SJCRH30 (cell line): ENCODE measurements around the gene TBC1D4. TPM values are rescaled to one million over a fixed set of nuclear protein-coding genes. Genes with fewer than 3 reads are reported as not detected.
"Not testable (repeated sequence)": the region's sequence is repeated elsewhere in the genome, so short reads cannot be mapped to it uniquely, and the experiment has no call there.

ENCODE experiments used
- DNase-seq, 2 experiments: peaks; one replicate each; pipeline ENCODE4 v3.0.0-alpha.2; 2015 to 2020
- H3K27ac ChIP-seq: fragments of 250-450 bp; sonication (Bioruptor Pico); 2 replicates; pipeline ENCODE4 v1.5.1; 2020; ENCODE audit warnings: mild to moderate bottlenecking, moderate library complexity
- H3K27me3 ChIP-seq: fragments of 250-450 bp; sonication (Bioruptor Pico); 2 replicates; pipeline ENCODE4 v1.5.1; 2020; ENCODE audit warnings: mild to moderate bottlenecking, moderate library complexity
- H3K36me3 ChIP-seq: fragments of 250-450 bp; sonication (Bioruptor Pico); 2 replicates; pipeline ENCODE4 v1.5.1; 2020; ENCODE audit warnings: mild to moderate bottlenecking, moderate library complexity
- H3K4me1 ChIP-seq: fragments of 250-450 bp; sonication (Bioruptor Pico); 2 replicates; pipeline ENCODE4 v1.5.1; 2020; ENCODE audit warnings: mild to moderate bottlenecking, moderate library complexity
- H3K4me3 ChIP-seq: fragments of 250-450 bp; sonication (Bioruptor Pico); 2 replicates; pipeline ENCODE4 v1.5.1; 2020; ENCODE audit warnings: mild to moderate bottlenecking, moderate library complexity
- H3K9me3 ChIP-seq: fragments of 250-450 bp; sonication (Bioruptor Pico); replicated peaks from 2 replicates; pipeline ENCODE4 v1.5.1; 2020; ENCODE audit warnings: mild to moderate bottlenecking, moderate library complexity
- total RNA-seq: library from RNA; depleted of rRNA; stranded (reverse); fragments of >200 nt; shearing (Covaris generic); gene quantifications from 2 replicates; pipeline ENCODE4 v1.2.3, GENCODE V29; 2014

The TBC1D4 gene
- total RNA-seq, 1 experiment from 2014 or later: 18.4 TPM

- no peak overlapping the region for H3K27ac ChIP-seq
- no peaks in the 10 kb centered on the region for H3K27me3 ChIP-seq
- peaks cover 2% of the 10 kb centered on the region; the same call in 1 of the 2 replicates for H3K4me1 ChIP-seq
- H3K9me3 ChIP-seq: no peaks in the 10 kb centered on the region
- H3K4me3 ChIP-seq: no peak overlapping the region
- no peaks in the 10 kb centered on the region for H3K36me3 ChIP-seq
- DNase-seq: no peak
Observed at GRCh38 chr13:75446874-75447273, 35.1 kb downstream of the TBC1D4 start.

- DNase-seq: no peak
- Histone ChIP-seq H3K4me3 (no peak overlapping the region), H3K27me3 (no peaks in the 10 kb centered on the region), H3K9me3 (no peaks in the 10 kb centered on the region), H3K27ac (no peak overlapping the region), H3K36me3 (no peaks in the 10 kb centered on the region), H3K4me1 (peaks cover 2% of the 10 kb centered on the region; the same call in 1 of the 2 replicates)
Observed at GRCh38 chr13:75445717-75446499, 36.1 kb downstream of the TBC1D4 start.

GRCh38 chr13:75444016-75444415 lies 38.0 kb downstream of the TBC1D4 start:
- H3K4me1 ChIP-seq: peaks cover 2% of the 10 kb centered on the region; the same call in 1 of the 2 replicates
- H3K4me3 ChIP-seq: no peak overlapping the region
- no peaks in the 10 kb centered on the region for H3K9me3 ChIP-seq
- no peaks in the 10 kb centered on the region for H3K27me3 ChIP-seq
- no peak overlapping the region for H3K27ac ChIP-seq
- no peaks in the 10 kb centered on the region for H3K36me3 ChIP-seq
- DNase-seq: no peak

GRCh38 chr13:75443356-75443958 lies 38.5 kb downstream of the TBC1D4 start:
- Histone ChIP-seq H3K4me1 (peaks cover 2% of the 10 kb centered on the region; the same call in 1 of the 2 replicates), H3K27me3 (no peaks in the 10 kb centered on the region), H3K4me3 (no peak overlapping the region), H3K27ac (no peak overlapping the region), H3K9me3 (no peaks in the 10 kb centered on the region), H3K36me3 (no peaks in the 10 kb centered on the region)
- no peak for DNase-seq

- DNase-seq: no peak
- H3K27ac ChIP-seq: no peak overlapping the region
- H3K9me3 ChIP-seq: no peaks in the 10 kb centered on the region
- no peak overlapping the region for H3K4me3 ChIP-seq
- no peaks in the 10 kb centered on the region for H3K36me3 ChIP-seq
- H3K27me3 ChIP-seq: no peaks in the 10 kb centered on the region
- H3K4me1 ChIP-seq: peaks cover 2% of the 10 kb centered on the region
Observed at GRCh38 chr13:75442736-75443234, 39.2 kb downstream of the TBC1D4 start.

GRCh38 chr13:75440100-75440499 lies 41.9 kb downstream of the TBC1D4 start:
- H3K4me1 ChIP-seq: peaks cover 4% of the 10 kb centered on the region
- no peak for DNase-seq
- H3K36me3 ChIP-seq: no peaks in the 10 kb centered on the region
- H3K4me3 ChIP-seq: no peak overlapping the region
- no peaks in the 10 kb centered on the region for H3K9me3 ChIP-seq
- no peak overlapping the region for H3K27ac ChIP-seq
- H3K27me3 ChIP-seq: no peaks in the 10 kb centered on the region

- DNase-seq: peak; percentile 18 to 69
- Histone ChIP-seq H3K27ac (no peak overlapping the region), H3K27me3 (no peaks in the 10 kb centered on the region), H3K36me3 (no peaks in the 10 kb centered on the region), H3K4me1 (peaks cover 4% of the 10 kb centered on the region), H3K4me3 (no peak overlapping the region), H3K9me3 (no peaks in the 10 kb centered on the region)
Observed at GRCh38 chr13:75437582-75438318, 44.2 kb downstream of the TBC1D4 start.

GRCh38 chr13:75434126-75434525 lies 47.8 kb downstream of the TBC1D4 start:
- H3K9me3 ChIP-seq, DNase-seq: not testable (repeated sequence)

GRCh38 chr13:75432811-75433244 lies 49.1 kb downstream of the TBC1D4 start:
- Histone ChIP-seq H3K27ac (no peak overlapping the region), H3K36me3 (no peaks in the 10 kb centered on the region), H3K4me1 (peaks cover 4% of the 10 kb centered on the region), H3K4me3 (no peak overlapping the region), H3K9me3 (no peaks in the 10 kb centered on the region), H3K27me3 (no peaks in the 10 kb centered on the region)
- DNase-seq: no peak

More at GRCh38 chr13:75434126-75434525, 47.8 kb downstream of the TBC1D4 start:
- H3K4me3 ChIP-seq, H3K27ac ChIP-seq, H3K27me3 ChIP-seq, H3K4me1 ChIP-seq, H3K36me3 ChIP-seq: not testable (repeated sequence)

GRCh38 chr13:75432045-75432444 lies 49.9 kb downstream of the TBC1D4 start:
- H3K27me3 ChIP-seq: no peaks in the 10 kb centered on the region
- no peak for DNase-seq
- H3K9me3 ChIP-seq: no peaks in the 10 kb centered on the region
- H3K4me3 ChIP-seq: no peak overlapping the region
- H3K27ac ChIP-seq: no peak overlapping the region
- no peaks in the 10 kb centered on the region for H3K36me3 ChIP-seq
- H3K4me1 ChIP-seq: peaks cover 3% of the 10 kb centered on the region

- H3K4me1 ChIP-seq: peaks cover under 1% of the 10 kb centered on the region; the same call in 1 of the 2 replicates
- no peak for DNase-seq
- no peaks in the 10 kb centered on the region for H3K27me3 ChIP-seq
- no peak overlapping the region for H3K4me3 ChIP-seq
- no peaks in the 10 kb centered on the region for H3K36me3 ChIP-seq
- H3K27ac ChIP-seq: no peak overlapping the region
- no peaks in the 10 kb centered on the region for H3K9me3 ChIP-seq
Observed at GRCh38 chr13:75430436-75431209, 51.3 kb downstream of the TBC1D4 start.

GRCh38 chr13:75426421-75426820 lies 55.5 kb downstream of the TBC1D4 start:
- Histone ChIP-seq H3K27me3 (no peaks in the 10 kb centered on the region), H3K4me3 (no peak overlapping the region), H3K36me3 (no peaks in the 10 kb centered on the region), H3K9me3 (no peaks in the 10 kb centered on the region), H3K4me1 (peaks cover 13% of the 10 kb centered on the region), H3K27ac (no peak overlapping the region)
- no peak for DNase-seq

GRCh38 chr13:75425216-75426009 lies 56.6 kb downstream of the TBC1D4 start:
- Histone ChIP-seq H3K9me3 (no peaks in the 10 kb centered on the region), H3K4me1 (peaks cover 13% of the 10 kb centered on the region), H3K4me3 (no peak overlapping the region), H3K27me3 (no peaks in the 10 kb centered on the region), H3K27ac (no peak overlapping the region), H3K36me3 (no peaks in the 10 kb centered on the region)
- peak in 1 of 2 experiments; percentile 19 for DNase-seq

- no peaks in the 10 kb centered on the region for H3K9me3 ChIP-seq
- no peaks in the 10 kb centered on the region for H3K36me3 ChIP-seq
- no peak overlapping the region for H3K4me3 ChIP-seq
- no peak for DNase-seq
- peaks cover 13% of the 10 kb centered on the region for H3K4me1 ChIP-seq
- no peaks in the 10 kb centered on the region for H3K27me3 ChIP-seq
- no peak overlapping the region for H3K27ac ChIP-seq
Observed at GRCh38 chr13:75423946-75424345, 58.0 kb downstream of the TBC1D4 start.
